Lung (tissue), 12 donors: ENCODE measurements around the gene SOX11. TPM values are rescaled to one million over a fixed set of nuclear protein-coding genes. Genes with fewer than 3 reads are reported as not detected.

Source experiments
- ATAC-seq: fragments of 200-7000 bp; cut with Tn5 transposase; one replicate; pipeline ENCODE4 v1.9.1; 2020; ENCODE audit warnings: moderate number of reproducible peaks; ENCODE audit not compliant: insufficient read depth, low FRiP score
- DNase-seq, 3 donors: peaks; one replicate each; pipeline ENCODE4 v3.0.0-alpha.2; 2013 to 2017
- H3K27ac ChIP-seq, 2 donors: one replicate each; pipeline ENCODE4 v1.5.1; 2013; ENCODE audit warnings: mild to moderate bottlenecking in 2 of 2, moderate library complexity in 2 of 2, control low read depth in 1 of 2, inconsistent platforms in 1 of 2, low read depth in 1 of 2, low read length in 1 of 2
- H3K27me3 ChIP-seq, 3 donors: one replicate each; pipeline ENCODE4 v1.5.1; 2013; ENCODE audit warnings: low read length in 2 of 3; ENCODE audit not compliant: control insufficient read depth in 3 of 3, insufficient read depth in 3 of 3
- H3K36me3 ChIP-seq, 4 donors: one replicate each; pipeline ENCODE4 v1.5.1; 2013; ENCODE audit warnings: low read length in 4 of 4, mild to moderate bottlenecking in 1 of 4, moderate library complexity in 1 of 4; ENCODE audit not compliant: control insufficient read depth in 4 of 4, insufficient read depth in 4 of 4
- H3K4me1 ChIP-seq, 5 donors: one replicate each; pipeline ENCODE4 v1.5.1; 2013; ENCODE audit warnings: low read length in 5 of 5, mild to moderate bottlenecking in 2 of 5, moderate library complexity in 1 of 5; ENCODE audit not compliant: control insufficient read depth in 5 of 5, insufficient read depth in 5 of 5
- H3K4me3 ChIP-seq: one replicate; pipeline ENCODE4 v1.5.1; 2013; ENCODE audit warnings: mild to moderate bottlenecking, control low read depth, moderate library complexity
- H3K9ac ChIP-seq, 2 donors: one replicate each; pipeline ENCODE4 v1.5.1; 2013; ENCODE audit warnings: low read length in 2 of 2, control low read depth in 1 of 2; ENCODE audit not compliant: insufficient read depth in 1 of 2
- H3K9me3 ChIP-seq, 4 donors: one replicate each; pipeline ENCODE4 v1.5.1; 2013; ENCODE audit warnings: low read length in 3 of 4, mild to moderate bottlenecking in 1 of 4, moderate library complexity in 1 of 4; ENCODE audit not compliant: control insufficient read depth in 4 of 4, insufficient read depth in 3 of 4
- WGBS, 2 donors: extraction: QIAGEN DNeasy Blood & Tissue Kit; methylation state at CpG; one replicate each; pipeline ENCODE4 v1.1.7; 2013; 5-methylcytosine and 5-hydroxymethylcytosine counted together
- polyA plus RNA-seq, 2 donors: library from polyadenylated mRNA; stranded (reverse); fragments of 200-250 nt; gene quantifications; one replicate each; pipeline ENCODE4 v1.2.1, GENCODE V29; 2013
- total RNA-seq, 2 donors: library from RNA; depleted of rRNA in 1 of 2; stranded (reverse); fragments of >200 nt in 1 of 2; gene quantifications; one replicate each; pipeline ENCODE4 v1.2.1, GENCODE V29; 2014 to 2021
- TF ChIP-seq, protein P1 (sequence below): IDR thresholded peaks from 2 replicates; pipeline ENCODE4 v1.5.1; 2012; ENCODE audit warnings: mild to moderate bottlenecking; ENCODE audit errors: control extremely low read depth, extremely low read depth
- donor health status: control.
- donor health status: control.
- donor health status: Bipolar disorder and iron deficiency.
- donor health status: healthy.
- donor health status: DM: yes; HTN: yes; CAD: no.

The SOX11 gene
- total and polyA plus RNA-seq, 4 donors: 0.05 to 13.3 (median 0.06) TPM; not detected in 1

GRCh38 chr2:5735521-5735861 lies 43.3 kb downstream of the SOX11 start:
- 84 to 88% methylated on average over 6 of the region's 6 CpGs for WGBS, 2 donors
- H3K27ac ChIP-seq: no peak overlapping the region

DNA sequence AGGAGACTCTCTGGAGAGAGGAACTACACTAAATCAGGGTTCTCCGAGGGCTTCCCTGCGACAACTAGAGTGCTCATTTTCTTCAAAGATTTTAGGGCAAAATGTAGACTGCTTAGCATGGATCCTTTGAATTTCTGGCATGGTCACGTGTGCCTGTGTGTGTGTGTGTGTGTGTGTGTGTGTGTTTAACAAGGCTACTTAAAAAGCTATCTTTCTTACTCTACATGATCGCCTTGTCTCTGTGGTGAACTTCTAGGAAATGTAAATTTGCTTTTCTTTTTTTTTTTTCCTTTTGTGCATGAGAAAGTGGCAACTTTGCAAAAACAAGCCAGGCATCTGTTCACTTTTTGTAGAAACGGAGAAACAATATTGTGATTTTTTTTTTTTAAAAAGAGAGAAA lies 43.9 kb downstream of the SOX11 start:
- peak in 2 of 3 donors; percentile 33 to 45 for DNase-seq
- 84 to 85% methylated on average over 5 of the region's 5 CpGs for whole genome bisulfite sequencing, 2 donors
- TF ChIP-seq, protein P1, sequence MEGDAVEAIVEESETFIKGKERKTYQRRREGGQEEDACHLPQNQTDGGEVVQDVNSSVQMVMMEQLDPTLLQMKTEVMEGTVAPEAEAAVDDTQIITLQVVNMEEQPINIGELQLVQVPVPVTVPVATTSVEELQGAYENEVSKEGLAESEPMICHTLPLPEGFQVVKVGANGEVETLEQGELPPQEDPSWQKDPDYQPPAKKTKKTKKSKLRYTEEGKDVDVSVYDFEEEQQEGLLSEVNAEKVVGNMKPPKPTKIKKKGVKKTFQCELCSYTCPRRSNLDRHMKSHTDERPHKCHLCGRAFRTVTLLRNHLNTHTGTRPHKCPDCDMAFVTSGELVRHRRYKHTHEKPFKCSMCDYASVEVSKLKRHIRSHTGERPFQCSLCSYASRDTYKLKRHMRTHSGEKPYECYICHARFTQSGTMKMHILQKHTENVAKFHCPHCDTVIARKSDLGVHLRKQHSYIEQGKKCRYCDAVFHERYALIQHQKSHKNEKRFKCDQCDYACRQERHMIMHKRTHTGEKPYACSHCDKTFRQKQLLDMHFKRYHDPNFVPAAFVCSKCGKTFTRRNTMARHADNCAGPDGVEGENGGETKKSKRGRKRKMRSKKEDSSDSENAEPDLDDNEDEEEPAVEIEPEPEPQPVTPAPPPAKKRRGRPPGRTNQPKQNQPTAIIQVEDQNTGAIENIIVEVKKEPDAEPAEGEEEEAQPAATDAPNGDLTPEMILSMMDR: no peak

More at GRCh38 chr2:5735521-5735861, 43.3 kb downstream of the SOX11 start:
- no peak for ATAC-seq
- DNase-seq: no peak
- Histone ChIP-seq H3K9ac (no peak overlapping the region), H3K27me3 (no peaks in the 10 kb centered on the region), H3K4me1 (peaks cover 0 to 13% (median 7%) of the 10 kb centered on the region in 5 donors), H3K9me3 (no peaks in the 10 kb centered on the region), H3K36me3 (no peaks in the 10 kb centered on the region), H3K4me3 (no peak overlapping the region)
- TF ChIP-seq, protein P1: no peak

GRCh38 chr2:5736886-5737285 lies 44.7 kb downstream of the SOX11 start:
- Histone ChIP-seq H3K9ac (no peak overlapping the region), H3K27me3 (no peaks in the 10 kb centered on the region), H3K36me3 (no peaks in the 10 kb centered on the region), H3K4me1 (peaks cover 0 to 22% (median 15%) of the 10 kb centered on the region in 5 donors), H3K4me3 (no peak overlapping the region), H3K9me3 (no peaks in the 10 kb centered on the region), H3K27ac (no peak overlapping the region)
- DNase-seq: no peak
- ATAC-seq: no peak
- WGBS, 2 donors: 92 to 93% methylated on average over 2 of the region's 2 CpGs
- TF ChIP-seq, protein P1: no peak

More for the DNA sequence above, 43.9 kb downstream of the SOX11 start:
- Histone ChIP-seq H3K27ac (no peak overlapping the region), H3K4me1 (peaks cover 0 to 14% (median 13%) of the 10 kb centered on the region in 5 donors), H3K27me3 (no peaks in the 10 kb centered on the region), H3K36me3 (no peaks in the 10 kb centered on the region), H3K9me3 (no peaks in the 10 kb centered on the region), H3K9ac (no peak overlapping the region), H3K4me3 (no peak overlapping the region)
- no peak for ATAC-seq

DNA sequence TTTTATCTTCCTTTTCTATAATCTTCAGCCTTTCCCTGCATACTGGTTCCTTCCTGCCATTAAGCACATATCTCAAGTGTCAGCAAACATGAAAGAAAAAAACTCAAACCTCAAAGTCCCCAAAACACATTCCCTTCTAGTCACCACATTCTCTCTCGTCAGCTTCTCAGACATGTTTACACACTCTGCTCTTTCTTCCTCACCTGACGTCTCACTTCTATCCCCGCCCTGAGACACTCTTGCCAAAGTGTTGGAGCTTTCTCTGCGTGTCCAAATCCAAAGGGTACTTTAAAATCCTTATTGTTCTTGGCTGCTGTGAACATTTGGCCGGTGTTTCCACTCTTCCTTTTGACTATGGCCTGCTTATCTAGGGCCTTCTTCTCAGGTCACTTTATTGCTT lies 47.9 kb downstream of the SOX11 start:
- Histone ChIP-seq H3K9ac (no peak overlapping the region), H3K36me3 (no peaks in the 10 kb centered on the region), H3K27me3 (no peaks in the 10 kb centered on the region), H3K27ac (no peak overlapping the region), H3K4me3 (no peak overlapping the region), H3K4me1 (peaks cover 0 to 42% (median 27%) of the 10 kb centered on the region in 5 donors), H3K9me3 (no peaks in the 10 kb centered on the region)
- ATAC-seq (peak; percentile 68), DNase-seq (peak in 2 of 3 donors; percentile 48 to 64)
- TF ChIP-seq, protein P1: no peak
- 36 to 51% methylated on average over 5 of the region's 5 CpGs for WGBS, 2 donors
